ENCODE results near the gene MAP3K5.

GRCh38 chr6:136790411-136791295 is 1.6 kb downstream of the MAP3K5 start:
- no peak for TF ChIP-seq POLR2AphosphoS5 (IDR thresholded peaks at IDR 0.05)
- no peak for TF ChIP-seq CTCF (IDR thresholded peaks at IDR 0.05)
- TF ChIP-seq POLR2A (IDR thresholded peaks at IDR 0.05): no peak

All from sigmoid colon (tissue), 4 donors.